HG02973 (cell line): ENCODE results near the gene ARHGEF5.

Experiments
- ATAC-seq: cut with Tn5 transposase; IDR thresholded peaks from one replicate; pipeline ENCODE4 v1.9.1; 2021; ENCODE audit warnings: moderate library complexity; ENCODE audit not compliant: unreplicated experiment

The ARHGEF5 gene

GRCh38 chr7:144379776-144380384 is 24.7 kb downstream of the ARHGEF5 start:
- no peak for ATAC-seq

- peak; percentile 96 for ATAC-seq
Observed at GRCh38 chr7:144384071-144384470, 28.9 kb downstream of the ARHGEF5 start.

GRCh38 chr7:144384555-144385245 is 29.5 kb downstream of the ARHGEF5 start:
- peak; percentile 42 for ATAC-seq

- no peak for ATAC-seq
Observed at GRCh38 chr7:144386741-144387140, 31.5 kb downstream of the ARHGEF5 start.

- no peak for ATAC-seq
Observed at GRCh38 chr7:144388950-144389349, 33.7 kb downstream of the ARHGEF5 start.

GRCh38 chr7:144390481-144390880 is 35.3 kb downstream of the ARHGEF5 start:
- ATAC-seq, result no peak

GRCh38 chr7:144391014-144391413 is 35.8 kb downstream of the ARHGEF5 start:
- ATAC-seq, result no peak

- peak; percentile 86 for ATAC-seq
Observed at GRCh38 chr7:144391823-144392255, 36.6 kb downstream of the ARHGEF5 start.

GRCh38 chr7:144397086-144397485 is 41.9 kb downstream of the ARHGEF5 start:
- ATAC-seq, result no peak

- ATAC-seq, result no peak
Observed at GRCh38 chr7:144398291-144398690, 43.1 kb downstream of the ARHGEF5 start.

GRCh38 chr7:144398911-144399310 is 43.7 kb downstream of the ARHGEF5 start:
- no peak for ATAC-seq

- ATAC-seq, result no peak
Observed at GRCh38 chr7:144399946-144400345, 44.7 kb downstream of the ARHGEF5 start.

- no peak for ATAC-seq
Observed at GRCh38 chr7:144401490-144401889, 46.3 kb downstream of the ARHGEF5 start.

- ATAC-seq, result no peak
Observed at GRCh38 chr7:144403102-144403501, 47.9 kb downstream of the ARHGEF5 start.

GRCh38 chr7:144403649-144404061 is 48.5 kb downstream of the ARHGEF5 start, which contains the start of gene NOBOX:
Gene NOBOX, minus strand, starts transcription at chr7:144403693.
- no peak for ATAC-seq

GRCh38 chr7:144404946-144405345 is 49.7 kb downstream of the ARHGEF5 start:
- no peak for ATAC-seq

- no peak for ATAC-seq
Observed at GRCh38 chr7:144407266-144407931, 52.2 kb downstream of the ARHGEF5 start.

- ATAC-seq, result no peak
Observed at GRCh38 chr7:144408121-144408520, 52.9 kb downstream of the ARHGEF5 start.

GRCh38 chr7:144410441-144410840 is 55.2 kb downstream of the ARHGEF5 start:
- no peak for ATAC-seq

GRCh38 chr7:144414815-144415214 is 59.6 kb downstream of the ARHGEF5 start:
- no peak for ATAC-seq

- no peak for ATAC-seq
Observed at GRCh38 chr7:144415858-144416257, 60.7 kb downstream of the ARHGEF5 start.

- no peak for ATAC-seq
Observed at GRCh38 chr7:144416341-144416740, 61.1 kb downstream of the ARHGEF5 start.
